Neural progenitor cell (in vitro differentiated cells): ENCODE measurements around the gene MRPL53. TPM values are rescaled to one million over a fixed set of nuclear protein-coding genes. Genes with fewer than 3 reads are reported as not detected.
A peak's percentile ranks its signal among the peaks of the same experiment; 100 is the strongest.

ENCODE experiments used
- DNase-seq: peaks from one replicate; pipeline ENCODE4 v3.0.0-alpha.2; 2016; ENCODE audit warnings: low spot score
- H2AFZ ChIP-seq: fragments of 200-600 bp; sonication (generic); replicated peaks from 2 replicates; pipeline ENCODE4 v1.6.1; 2016; ENCODE audit warnings: antibody characterized with exemption
- H3F3A ChIP-seq: fragments of 200-600 bp; sonication (generic); 2 replicates; pipeline ENCODE4 v1.6.1; 2016; ENCODE audit warnings: antibody characterized with exemption, low read depth
- H3K27ac ChIP-seq: fragments of 200-600 bp; sonication (generic); 2 replicates; pipeline ENCODE4 v1.5.1; 2016; ENCODE audit warnings: mild to moderate bottlenecking
- H3K27me3 ChIP-seq: fragments of 200-600 bp; sonication (generic); 2 replicates; pipeline ENCODE4 v1.6.1; 2016; ENCODE audit warnings: mild to moderate bottlenecking, moderate library complexity
- H3K36me3 ChIP-seq: fragments of 200-600 bp; sonication (generic); 2 replicates; pipeline ENCODE4 v1.5.1; 2016
- H3K4me1 ChIP-seq: fragments of 200-600 bp; sonication (generic); 2 replicates; pipeline ENCODE4 v1.6.1; 2016; ENCODE audit warnings: mixed run types
- H3K4me2 ChIP-seq: fragments of 200-600 bp; sonication (generic); 2 replicates; pipeline ENCODE4 v1.6.1; 2016
- H3K4me3 ChIP-seq: fragments of 200-600 bp; sonication (generic); 2 replicates; pipeline ENCODE4 v1.5.1; 2016
- H3K79me2 ChIP-seq: fragments of 200-600 bp; sonication (generic); 2 replicates; pipeline ENCODE4 v1.6.1; 2016; ENCODE audit warnings: low read depth
- H3K9ac ChIP-seq: fragments of 200-600 bp; sonication (generic); 2 replicates; pipeline ENCODE4 v1.6.1; 2016
- H3K9me3 ChIP-seq: fragments of 200-600 bp; sonication (generic); 2 replicates; pipeline ENCODE4 v1.5.1; 2016; ENCODE audit warnings: low read depth
- H4K20me1 ChIP-seq: fragments of 200-600 bp; sonication (generic); 2 replicates; pipeline ENCODE4 v1.6.1; 2016; ENCODE audit warnings: low read depth
- H3K27ac Mint-ChIP-seq: 3 replicates; pipeline ENCODE4 v1.8.0; 2021; ENCODE audit warnings: mixed read lengths
- H3K27me3 Mint-ChIP-seq: 2 replicates; pipeline ENCODE4 v1.8.0; 2022; ENCODE audit warnings: low read depth, mild to moderate bottlenecking, inconsistent platforms, moderate library complexity, mixed read lengths; ENCODE audit not compliant: insufficient read depth
- H3K36me3 Mint-ChIP-seq: 3 replicates; pipeline ENCODE4 v1.8.0; 2021; ENCODE audit warnings: mixed read lengths
- H3K4me1 Mint-ChIP-seq: 3 replicates; pipeline ENCODE4 v1.8.0; 2021; ENCODE audit warnings: mixed read lengths
- H3K4me3 Mint-ChIP-seq: 3 replicates; pipeline ENCODE4 v1.8.0; 2021; ENCODE audit warnings: mild to moderate bottlenecking, moderate library complexity, mixed read lengths
- H3K9me3 Mint-ChIP-seq: 3 replicates; pipeline ENCODE4 v1.8.0; 2020; ENCODE audit warnings: mixed read lengths
- EZH2 ChIP-seq: fragments of 200-600 bp; sonication (generic); IDR thresholded peaks from 2 replicates; pipeline ENCODE4 v1.6.1; 2017; ENCODE audit warnings: antibody characterized with exemption, mild to moderate bottlenecking, moderate library complexity
- EZH2phosphoT487 ChIP-seq: fragments of 200-600 bp; sonication (generic); IDR thresholded peaks from 2 replicates; pipeline ENCODE4 v1.6.1; 2017; ENCODE audit warnings: antibody characterized with exemption
- total RNA-seq: library from RNA; depleted of rRNA; stranded (reverse); fragments of >200 nt; gene quantifications from 2 replicates; pipeline ENCODE4 v1.2.3, GENCODE V29; 2015; ENCODE audit warnings: low replicate concordance
- TF ChIP-seq, protein P1 (sequence below): fragments of 200-600 bp; sonication (generic); IDR thresholded peaks from 2 replicates; pipeline ENCODE4 v1.5.1; 2017; ENCODE audit warnings: antibody characterized with exemption, mild to moderate bottlenecking

Gene MRPL53
- total RNA-seq, 1 donor from 2014 or later = 9.8 TPM

GRCh38 chr2:74504591-74504990 lies 32.1 kb upstream of the MRPL53 start:
- Mint-ChIP-seq H3K4me1 (peaks cover 44% of the 10 kb centered on the region), H3K27ac (no peak overlapping the region), H3K36me3 (peaks cover 21% of the 10 kb centered on the region), H3K4me3 (peak overlapping the region; percentile 25), H3K27me3 (peaks cover 72% of the 10 kb centered on the region), H3K9me3 (peaks cover 2% of the 10 kb centered on the region)
- Histone ChIP-seq H3K79me2 (peaks cover 13% of the 10 kb centered on the region), H3F3A (peaks cover 45% of the 10 kb centered on the region), H3K36me3 (no peaks in the 10 kb centered on the region), H3K4me3 (no peak overlapping the region), H3K27ac (no peak overlapping the region), H3K9me3 (no peaks in the 10 kb centered on the region), H3K4me1 (peaks cover 23% of the 10 kb centered on the region), H3K27me3 (peaks cover 82% of the 10 kb centered on the region), H2AFZ (no peak overlapping the region), H3K4me2 (no peak overlapping the region), H4K20me1 (peaks cover 21% of the 10 kb centered on the region), H3K9ac (no peak overlapping the region)
- no peak for DNase-seq
- TF ChIP-seq EZH2 (no peak), EZH2phosphoT487 (no peak)
- TF ChIP-seq, protein P1, sequence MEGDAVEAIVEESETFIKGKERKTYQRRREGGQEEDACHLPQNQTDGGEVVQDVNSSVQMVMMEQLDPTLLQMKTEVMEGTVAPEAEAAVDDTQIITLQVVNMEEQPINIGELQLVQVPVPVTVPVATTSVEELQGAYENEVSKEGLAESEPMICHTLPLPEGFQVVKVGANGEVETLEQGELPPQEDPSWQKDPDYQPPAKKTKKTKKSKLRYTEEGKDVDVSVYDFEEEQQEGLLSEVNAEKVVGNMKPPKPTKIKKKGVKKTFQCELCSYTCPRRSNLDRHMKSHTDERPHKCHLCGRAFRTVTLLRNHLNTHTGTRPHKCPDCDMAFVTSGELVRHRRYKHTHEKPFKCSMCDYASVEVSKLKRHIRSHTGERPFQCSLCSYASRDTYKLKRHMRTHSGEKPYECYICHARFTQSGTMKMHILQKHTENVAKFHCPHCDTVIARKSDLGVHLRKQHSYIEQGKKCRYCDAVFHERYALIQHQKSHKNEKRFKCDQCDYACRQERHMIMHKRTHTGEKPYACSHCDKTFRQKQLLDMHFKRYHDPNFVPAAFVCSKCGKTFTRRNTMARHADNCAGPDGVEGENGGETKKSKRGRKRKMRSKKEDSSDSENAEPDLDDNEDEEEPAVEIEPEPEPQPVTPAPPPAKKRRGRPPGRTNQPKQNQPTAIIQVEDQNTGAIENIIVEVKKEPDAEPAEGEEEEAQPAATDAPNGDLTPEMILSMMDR = no peak

DNA sequence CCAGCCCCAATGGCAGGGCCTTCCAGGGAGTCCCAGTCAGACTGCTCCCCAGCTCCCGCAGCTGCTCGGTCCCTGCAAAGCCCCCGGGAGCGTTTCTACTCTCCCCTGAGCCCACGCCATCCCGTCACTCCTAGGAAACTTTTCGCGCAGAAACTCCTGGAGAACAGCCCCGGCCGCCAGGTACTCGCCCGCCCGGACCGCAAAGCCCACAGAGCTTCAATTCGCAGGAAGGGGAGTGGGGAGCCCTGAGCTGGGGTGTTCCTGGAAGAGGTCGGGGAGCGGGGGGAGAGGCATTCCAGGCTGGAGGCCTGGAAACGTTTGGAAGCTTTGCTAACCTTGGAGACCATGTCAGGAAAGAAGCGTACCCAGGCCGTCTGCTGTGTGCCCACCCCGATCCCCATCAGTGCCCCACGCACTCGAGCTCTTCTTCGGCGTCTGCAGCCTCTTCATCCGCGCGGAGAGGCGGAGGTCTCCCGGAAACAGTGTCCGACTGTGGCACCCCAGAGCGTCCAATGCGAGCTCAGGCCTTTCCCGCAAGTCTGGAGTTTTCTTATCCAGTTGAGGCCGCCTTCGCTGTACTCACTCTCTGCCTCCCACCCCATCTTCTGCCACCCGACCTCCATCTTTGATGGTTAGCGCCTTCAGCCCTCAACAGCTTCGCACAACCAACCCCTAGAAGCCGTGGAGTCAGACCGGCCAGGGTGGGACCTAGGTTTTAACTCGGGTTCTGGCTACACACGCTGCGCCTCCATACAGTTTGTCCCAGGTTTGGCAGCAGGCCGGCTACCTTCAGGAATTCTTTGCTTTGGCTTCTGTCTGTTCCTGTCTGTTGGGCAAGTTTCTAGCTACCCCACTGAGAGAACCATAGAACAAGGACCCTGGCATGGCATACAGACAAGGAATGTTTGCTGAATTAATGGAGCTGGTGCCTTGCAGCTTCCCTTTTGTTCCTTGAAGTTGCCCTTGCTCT lies 31.3 kb upstream of the MRPL53 start:
- peak overlapping the region; percentile 80 for H3K4me3 Mint-ChIP-seq
- H3K9me3 Mint-ChIP-seq = peaks cover 2% of the 10 kb centered on the region
- Histone ChIP-seq H3F3A (peaks cover 44% of the 10 kb centered on the region), H3K27ac (no peak overlapping the region), H3K79me2 (peaks cover 13% of the 10 kb centered on the region), H3K9ac (no peak overlapping the region), H3K4me3 (peak overlapping the region; percentile 46), H3K4me2 (peak overlapping the region; percentile 85), H3K36me3 (no peaks in the 10 kb centered on the region), H3K9me3 (no peaks in the 10 kb centered on the region), H4K20me1 (peaks cover 29% of the 10 kb centered on the region), H3K27me3 (peaks cover 82% of the 10 kb centered on the region), H2AFZ (peak overlapping the region; percentile 67), H3K4me1 (peaks cover 31% of the 10 kb centered on the region)
- H3K4me1 Mint-ChIP-seq = peaks cover 48% of the 10 kb centered on the region
- no peak for DNase-seq
- H3K36me3 Mint-ChIP-seq = peaks cover 21% of the 10 kb centered on the region
- H3K27ac Mint-ChIP-seq = no peak overlapping the region
- TF ChIP-seq, protein P1 = no peak
- TF ChIP-seq EZH2 = no peak
- no peak for TF ChIP-seq EZH2phosphoT487
- H3K27me3 Mint-ChIP-seq = peaks cover 75% of the 10 kb centered on the region

GRCh38 chr2:74502720-74503505 lies 30.4 kb upstream of the MRPL53 start:
- Histone ChIP-seq H3K79me2 (peaks cover 13% of the 10 kb centered on the region), H3K27ac (no peak overlapping the region), H3K27me3 (peaks cover 82% of the 10 kb centered on the region), H3K4me1 (peaks cover 40% of the 10 kb centered on the region), H3K36me3 (no peaks in the 10 kb centered on the region), H3K9me3 (no peaks in the 10 kb centered on the region), H4K20me1 (peaks cover 35% of the 10 kb centered on the region), H3K9ac (no peak overlapping the region), H3K4me3 (peak overlapping the region; percentile 46), H3F3A (peaks cover 44% of the 10 kb centered on the region), H2AFZ (peak overlapping the region; percentile 67), H3K4me2 (peak overlapping the region; percentile 85)
- peaks cover 47% of the 10 kb centered on the region for H3K4me1 Mint-ChIP-seq
- peaks cover 2% of the 10 kb centered on the region for H3K9me3 Mint-ChIP-seq
- H3K36me3 Mint-ChIP-seq = peaks cover 21% of the 10 kb centered on the region
- H3K4me3 Mint-ChIP-seq = peak overlapping the region; percentile 80
- TF ChIP-seq EZH2 (peak; percentile 98), EZH2phosphoT487 (no peak)
- TF ChIP-seq, protein P1 = peak; percentile 40
- no peak overlapping the region for H3K27ac Mint-ChIP-seq
- DNase-seq = peak; percentile 54
- peaks cover 78% of the 10 kb centered on the region for H3K27me3 Mint-ChIP-seq
